ENCODE measurements around the gene CAST. TPM values are rescaled to one million over a fixed set of nuclear protein-coding genes. Genes with fewer than 3 reads are reported as not detected.

CAST gene
- total and polyA plus RNA-seq, 2 donors (not counting 3 experiments of a cell fraction or from before 2014, with no cell fraction given), result 33.7 to 194 TPM

DNA sequence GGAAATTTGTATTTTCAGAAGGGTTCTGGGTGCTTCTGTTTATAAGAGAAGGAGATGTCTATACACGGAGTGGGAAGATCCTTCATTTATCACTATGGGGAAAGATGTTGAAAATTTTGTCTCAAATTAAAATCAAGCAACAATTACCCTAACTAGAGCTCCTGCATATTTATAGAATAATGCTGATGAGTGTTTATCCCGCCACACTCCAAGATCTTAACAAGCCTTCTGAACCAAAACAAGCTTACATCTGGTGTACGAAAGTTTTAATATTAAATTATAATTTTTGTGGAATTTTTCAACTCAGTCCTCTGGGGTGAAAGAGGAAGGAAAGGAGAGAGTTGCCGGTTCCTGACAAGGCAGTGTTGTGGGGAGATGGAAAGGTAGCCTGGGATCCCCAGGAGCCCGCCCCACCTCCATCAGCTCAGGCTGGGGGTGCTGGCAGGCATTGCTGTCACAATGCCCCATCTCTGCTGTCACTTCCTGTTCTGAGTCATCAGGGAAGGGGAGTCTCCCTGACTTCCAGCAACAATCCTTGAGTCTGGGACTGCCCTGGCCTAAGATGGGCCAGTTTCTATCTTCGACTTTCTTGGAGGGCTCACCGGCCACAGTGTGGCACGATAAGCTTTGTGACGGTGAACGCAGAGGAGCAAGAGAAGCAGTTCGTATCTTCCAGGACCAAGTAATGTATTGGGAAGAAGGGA lies 81.0 kb downstream of the CAST start:
- no peaks in the 10 kb centered on the region for H3K9me3 ChIP-seq (replicated peaks; ENCODE audit: control insufficient read depth, insufficient read depth, low read length)
- H3K27me3 ChIP-seq (ENCODE audit: control insufficient read depth in 2 of 2, insufficient read depth in 2 of 2, low read length in 2 of 2), result no peaks in the 10 kb centered on the region
- no peak for TF ChIP-seq EZH2 (IDR thresholded peaks at IDR 0.05; ENCODE audit: borderline replicate concordance, low read depth, low read length, severe bottlenecking)
- TF ChIP-seq FOS (IDR thresholded peaks at IDR 0.05; ENCODE audit: borderline replicate concordance, insufficient read depth, low read length), result peak; percentile 84
- TF ChIP-seq JUN (IDR thresholded peaks at IDR 0.05; ENCODE audit: borderline replicate concordance, insufficient read depth, insufficient read length, low read depth), result peak; percentile 64
- TF ChIP-seq GATA2 (IDR thresholded peaks at IDR 0.05; ENCODE audit: insufficient read depth, insufficient read length, low read depth, low read length), result peak; percentile 22
- no peak for TF ChIP-seq CTCF (IDR thresholded peaks at IDR 0.05; ENCODE audit: extremely low read depth in 1 of 2, insufficient read depth in 1 of 2, low read depth in 1 of 2, low read length in 2 of 2)
- TF ChIP-seq POLR2A (IDR thresholded peaks at IDR 0.05; ENCODE audit: low read depth, low read length), result no peak
- TF ChIP-seq POLR2AphosphoS5 (IDR thresholded peaks at IDR 0.05; ENCODE audit: insufficient read depth, low read depth, low read length), result peak; percentile 59
- TF ChIP-seq MYC (IDR thresholded peaks at IDR 0.05; ENCODE audit: low read depth, low read length), result no peak
- no peak for TF ChIP-seq MAX (IDR thresholded peaks at IDR 0.05; ENCODE audit: insufficient read depth, insufficient read length)
- POLR2A ChIA-PET, result no interaction called here
- dilution Hi-C loops (cut with MboI; ENCODE audit: extremely low pct_ligation_motif_present, low sequenced_read_pairs) (no loop called here), intact Hi-C loops (cut with micrococcal nuclease) (no loop called here)
- no peak overlapping the region for H2AFZ ChIP-seq (ENCODE audit: low read depth, low read length)
- no peaks in the 10 kb centered on the region for H3K79me2 ChIP-seq (ENCODE audit: control insufficient read depth, insufficient read depth, low read length)
- peaks cover 8 to 19% of the 10 kb centered on the region in 2 experiments for H3K36me3 ChIP-seq (ENCODE audit: control insufficient read depth in 2 of 2, extremely low read depth in 1 of 2, insufficient read depth in 2 of 2, low read length in 2 of 2)
- no peaks in the 10 kb centered on the region for H3K9me1 ChIP-seq (replicated peaks; ENCODE audit: control insufficient read depth, extremely low read depth, insufficient read depth, low read length)
- CTCF ChIA-PET, result interaction anchor here (0.7 to 2.8 kb wide), 8 partner anchors 9 to 399 kb away, joined by 3 to 26 read pairs (median 4); no protein-coding TSS in a partner anchor
- DNase-seq (ENCODE audit: low read depth, low spot score) (peak; percentile 71), FAIRE-seq (peak; percentile 83)
- peak overlapping the region; percentile 82 for H3K27ac ChIP-seq (ENCODE audit: insufficient read depth, low read depth, low read length)
- no peak overlapping the region for H3K4me3 ChIP-seq (replicated peaks in 1 of 3; ENCODE audit: insufficient read depth in 1 of 3, low read depth in 1 of 3, low read length in 3 of 3)
- peak overlapping the region; percentile 31 for H3K4me2 ChIP-seq (ENCODE audit: insufficient read depth, low read length)
- H4K20me1 ChIP-seq (replicated peaks; ENCODE audit: control insufficient read depth, extremely low read depth, insufficient read depth, low read length), result no peaks in the 10 kb centered on the region
- H3K9ac ChIP-seq (replicated peaks; ENCODE audit: extremely low read depth, insufficient read depth, low read length), result peak overlapping the region; percentile 26
- BruUV-seq (replicated peaks), result no TSS peak
- H3K4me1 ChIP-seq (ENCODE audit: control insufficient read depth, extremely low read depth, insufficient read depth, low read length), result peaks cover 23% of the 10 kb centered on the region

Data from endothelial cell of umbilical vein (primary cell).